Measurements from ENCODE around the gene CBFA2T3. TPM values are rescaled to one million over a fixed set of nuclear protein-coding genes. Genes with fewer than 3 reads are reported as not detected.

The CBFA2T3 gene
- 58.3 and 58.5 TPM in 2 replicates for total RNA-seq
- 5.0 TPM for total RNA-seq (2013)
- 40.8 and 44.8 TPM in 2 replicates for polyA plus RNA-seq
- 27.0 and 52.4 TPM in 2 replicates for polyA minus RNA-seq

- H3K4me1 Mint-ChIP-seq, result peaks cover 87% of the 10 kb centered on the region
- CTCF ChIA-PET, result interaction anchor here (1.2 kb wide), 1 partner anchor 9 kb away, joined by 3 read pairs; no protein-coding TSS in a partner anchor
- H3K4me1 ChIP-seq (ENCODE audit: control insufficient read depth in 2 of 2, insufficient read depth in 2 of 2, low read length in 2 of 2), result peaks cover 80 to 93% of the 10 kb centered on the region in 2 donors
- H3K27me3 ChIP-seq (replicated peaks in 1 of 4; ENCODE audit: control extremely low read depth in 1 of 4, control insufficient read depth in 3 of 4, insufficient read depth in 4 of 4, low read length in 3 of 4), result no peaks in the 10 kb centered on the region
- WGBS (ENCODE audit: insufficient coverage), result 1% methylated on average over 26 of the region's 32 CpGs
- peak within 1 kb of the TSS; percentile 99 for H3K4me2 ChIP-seq (replicated peaks; ENCODE audit: low read depth, low read length, poor library complexity, severe bottlenecking)
- intact Hi-C loops (cut with micrococcal nuclease), result no loop called here
- peak within 1 kb of the TSS; percentile 81 for H3K9ac ChIP-seq (ENCODE audit: low read length)
- H3K4me3 Mint-ChIP-seq, result peak within 1 kb of the TSS; percentile 83
- peaks cover 74% of the 10 kb centered on the region for H3K79me2 ChIP-seq (ENCODE audit: control insufficient read depth, insufficient read depth, low read length)
- H4K20me1 ChIP-seq (ENCODE audit: control insufficient read depth, insufficient read depth, low read length, poor library complexity, severe bottlenecking), result peaks cover 21% of the 10 kb centered on the region
- TF ChIP-seq EZH2 (IDR thresholded peaks at IDR 0.05; ENCODE audit: borderline replicate concordance, insufficient read depth, low read depth, low read length, poor library complexity, severe bottlenecking), result no peak
- TF ChIP-seq CTCF (IDR thresholded peaks at IDR 0.05), result no peak
- peaks cover 0 to 6% (median 0%) of the 10 kb centered on the region in 3 donors for H3K9me3 ChIP-seq (ENCODE audit: control extremely low read depth in 1 of 3, control insufficient read depth in 2 of 3, insufficient read depth in 1 of 3, low read length in 2 of 3)
- peak within 1 kb of the TSS; percentile 84 to 85 for H3K27ac ChIP-seq (ENCODE audit: low read length in 2 of 2)
- H3K9me3 Mint-ChIP-seq (ENCODE audit: insufficient read depth), result no peaks in the 10 kb centered on the region
- H3K36me3 ChIP-seq (replicated peaks in 1 of 2; ENCODE audit: control extremely low read depth in 1 of 2, control insufficient read depth in 1 of 2, extremely low read depth in 1 of 2, insufficient read depth in 2 of 2, low read length in 1 of 2), result peaks cover 0 to 2% of the 10 kb centered on the region in 2 experiments
- H2AFZ ChIP-seq (ENCODE audit: insufficient read depth, low read depth, low read length, poor library complexity, severe bottlenecking), result peak within 1 kb of the TSS; percentile 58
- POLR2A ChIA-PET, result interaction anchor here (0.7 to 4.0 kb wide), 6 partner anchors 9 to 121 kb away, joined by 3 to 53 read pairs (median 3); partner anchors contain the start of gene ACSF3
- H3K27ac Mint-ChIP-seq, result peak within 1 kb of the TSS; percentile 96
- H3K27me3 Mint-ChIP-seq, result no peaks in the 10 kb centered on the region
- DNase-seq (peak; percentile 64), ATAC-seq (ENCODE audit: low read depth) (peak; percentile 29)
- H3K4me3 ChIP-seq (ENCODE audit: control extremely low read depth in 1 of 5, extremely low read depth in 1 of 5, insufficient read depth in 1 of 5, low read depth in 2 of 5, low read length in 4 of 5), result peak within 1 kb of the TSS; percentile 32 to 76 (median 69)
These were observed at the start of gene CBFA2T3 for GRCh38 chr16:88977018-88977811. CBFA2T3 (minus strand) TSS chr16:88977207; CDS start chr16:88976807, 400 bp downstream.

GRCh38 chr16:89026121-89026612 is 49.2 kb upstream of the CBFA2T3 start:
- intact Hi-C loops (cut with micrococcal nuclease), result no loop called here
- no peak overlapping the region for H3K27ac Mint-ChIP-seq
- peaks cover 9% of the 10 kb centered on the region for H3K27me3 Mint-ChIP-seq
- H3K4me1 Mint-ChIP-seq, result peaks cover 5% of the 10 kb centered on the region
- ChIA-PET POLR2A (no interaction called here), CTCF (no interaction called here)
- Histone ChIP-seq H3K27ac (ENCODE audit: low read length in 2 of 2) (no peak overlapping the region), H3K9me3 (ENCODE audit: control extremely low read depth in 1 of 3, control insufficient read depth in 2 of 3, insufficient read depth in 1 of 3, low read length in 2 of 3) (peaks cover 5 to 15% (median 14%) of the 10 kb centered on the region in 3 donors), H4K20me1 (ENCODE audit: control insufficient read depth, insufficient read depth, low read length, poor library complexity, severe bottlenecking) (no peaks in the 10 kb centered on the region), H3K4me3 (ENCODE audit: control extremely low read depth in 1 of 5, extremely low read depth in 1 of 5, insufficient read depth in 1 of 5, low read depth in 2 of 5, low read length in 4 of 5) (no peak overlapping the region), H3K36me3 (replicated peaks in 1 of 2; ENCODE audit: control extremely low read depth in 1 of 2, control insufficient read depth in 1 of 2, extremely low read depth in 1 of 2, insufficient read depth in 2 of 2, low read length in 1 of 2) (no peaks in the 10 kb centered on the region), H3K27me3 (replicated peaks in 1 of 4; ENCODE audit: control extremely low read depth in 1 of 4, control insufficient read depth in 3 of 4, insufficient read depth in 4 of 4, low read length in 3 of 4) (peaks cover 0 to 5% (median 0%) of the 10 kb centered on the region in 4 experiments), H2AFZ (ENCODE audit: insufficient read depth, low read depth, low read length, poor library complexity, severe bottlenecking) (no peak overlapping the region), H3K79me2 (ENCODE audit: control insufficient read depth, insufficient read depth, low read length) (no peaks in the 10 kb centered on the region), H3K4me1 (ENCODE audit: control insufficient read depth in 2 of 2, insufficient read depth in 2 of 2, low read length in 2 of 2) (peaks cover 3% of the 10 kb centered on the region in 2 donors), H3K9ac (ENCODE audit: low read length) (no peak overlapping the region), H3K4me2 (replicated peaks; ENCODE audit: low read depth, low read length, poor library complexity, severe bottlenecking) (no peak overlapping the region)
- no peak for DNase-seq
- no peak overlapping the region for H3K4me3 Mint-ChIP-seq
- no peak for TF ChIP-seq EZH2 (IDR thresholded peaks at IDR 0.05; ENCODE audit: borderline replicate concordance, insufficient read depth, low read depth, low read length, poor library complexity, severe bottlenecking)
- TF ChIP-seq CTCF (IDR thresholded peaks at IDR 0.05), result no peak
- no CpG with 5 or more reads among the region's 5 CpGs for WGBS (ENCODE audit: insufficient coverage)
- ATAC-seq (ENCODE audit: low read depth), result no peak
- peaks cover 5% of the 10 kb centered on the region for H3K9me3 Mint-ChIP-seq (ENCODE audit: insufficient read depth)

Data from B cell (primary cell).